Hematopoietic multipotent progenitor cell treated with erythropoietin and hydrocortisone succinate and interleukin-3 and kit ligand, for 8 days (in vitro differentiated cells): Measurements from ENCODE around the gene HUNK.
"Not testable (repeated sequence)": the region's sequence is repeated elsewhere in the genome, so short reads cannot be mapped to it uniquely, and the experiment has no call there.

Source experiments
- DNase-seq: peaks from one replicate; pipeline ENCODE4 v3.0.0-alpha.2; 2015

HUNK gene

DNA sequence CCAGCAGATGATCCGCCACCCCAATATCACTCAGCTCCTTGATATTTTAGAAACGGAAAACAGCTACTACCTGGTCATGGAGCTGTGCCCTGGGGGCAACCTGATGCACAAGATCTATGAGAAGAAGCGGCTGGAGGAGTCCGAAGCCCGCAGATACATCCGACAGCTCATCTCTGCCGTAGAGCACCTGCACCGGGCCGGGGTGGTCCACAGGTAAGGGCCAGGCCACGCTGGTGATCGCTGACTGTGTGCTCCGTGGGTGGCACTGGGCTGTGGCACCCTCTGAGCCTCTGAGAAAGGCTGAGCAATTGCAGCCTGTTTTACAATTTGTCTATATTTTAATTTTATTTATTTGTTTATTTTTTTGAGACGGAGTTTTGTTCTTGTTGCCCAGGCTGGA lies 51.7 kb downstream of the HUNK start:
- no peak for DNase-seq

DNA sequence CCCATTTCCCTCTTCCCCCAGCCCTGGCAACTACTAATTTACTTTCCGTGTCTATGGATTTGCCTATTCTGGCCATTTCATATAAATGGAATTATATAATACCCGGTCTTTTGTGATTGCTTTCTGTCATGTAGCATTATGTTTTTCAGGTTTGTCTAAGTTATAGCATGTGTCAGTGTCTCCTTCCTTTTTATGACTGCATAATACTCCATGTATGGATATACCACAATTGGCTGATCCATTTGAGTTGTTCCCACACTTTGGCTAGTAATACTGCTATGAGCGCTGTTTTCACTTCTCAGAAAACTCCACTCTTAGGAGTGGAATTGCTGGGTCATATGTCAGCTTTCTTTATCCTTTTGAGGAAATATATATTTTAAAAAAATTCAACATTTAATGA lies 53.7 kb downstream of the HUNK start:
- DNase-seq = no peak

DNA sequence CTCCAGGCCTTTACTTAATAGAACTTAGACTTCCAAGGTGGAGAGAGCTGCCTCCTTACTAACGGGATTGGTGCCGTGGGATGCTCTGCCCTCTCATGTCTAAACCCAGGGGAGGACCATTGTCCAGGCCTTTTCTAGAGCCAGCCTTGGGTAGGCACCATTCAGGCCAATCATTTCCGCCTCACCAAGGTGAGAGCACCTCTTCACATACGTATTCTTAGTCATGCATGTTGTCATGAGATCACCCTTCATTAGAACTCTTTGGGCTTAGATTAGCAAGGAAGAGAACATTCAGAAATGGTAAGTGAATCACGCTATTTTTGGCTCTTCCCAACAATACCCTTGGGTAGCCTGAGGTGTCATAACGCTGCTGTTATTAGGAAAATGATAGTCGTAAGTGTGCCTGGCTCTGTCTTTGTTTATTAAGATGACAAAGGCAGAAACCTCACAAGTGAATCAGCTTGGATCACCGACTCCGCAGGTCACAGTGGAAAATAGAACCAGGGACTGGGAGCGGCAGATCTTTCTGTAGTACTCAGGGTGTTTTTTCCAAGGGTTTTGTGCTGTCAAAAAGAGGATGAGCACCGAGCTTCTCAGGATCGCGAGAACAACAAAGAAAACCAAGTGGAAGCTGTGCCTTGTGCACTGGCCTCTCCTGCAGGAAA lies 55.0 kb downstream of the HUNK start:
- DNase-seq = no peak

DNA sequence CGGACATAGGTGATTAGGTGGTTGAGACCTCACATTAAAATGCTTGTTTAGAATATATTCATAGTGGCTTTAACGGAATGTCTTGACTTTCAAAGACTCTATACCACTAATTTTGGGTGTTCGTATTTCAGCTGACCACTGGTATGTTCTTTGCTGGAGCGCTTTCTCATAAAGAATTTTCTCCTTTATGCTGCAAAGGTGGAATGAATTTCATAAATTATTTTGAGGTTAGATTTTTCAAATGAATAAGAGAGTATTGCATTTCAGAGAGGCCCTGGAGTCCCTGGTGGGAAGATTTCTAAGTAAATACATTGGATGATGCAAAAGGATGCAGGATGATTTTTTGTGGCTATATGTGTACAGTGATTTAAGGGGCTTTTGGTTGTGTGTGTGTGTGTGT lies 55.8 kb downstream of the HUNK start:
- no peak for DNase-seq

DNA sequence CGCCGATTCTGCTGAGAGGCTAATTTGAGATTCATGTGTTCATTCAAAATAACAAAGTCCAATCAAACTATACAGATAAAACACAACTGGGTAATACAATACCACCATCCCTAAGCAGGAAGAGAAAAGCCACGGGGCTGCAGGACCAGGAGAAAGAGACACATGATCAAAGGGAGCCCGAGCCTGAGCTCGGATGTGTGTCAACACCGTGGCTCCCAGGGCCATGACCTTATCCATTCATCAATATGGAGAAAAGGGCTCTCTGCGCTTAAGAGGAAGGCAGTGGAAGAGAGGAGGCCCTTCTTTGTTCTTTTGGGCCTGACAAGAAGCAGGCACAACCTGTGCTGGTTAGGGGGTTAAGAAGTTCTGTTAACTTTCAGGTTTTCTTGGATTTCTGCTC lies 56.7 kb downstream of the HUNK start:
- DNase-seq = no peak

DNA sequence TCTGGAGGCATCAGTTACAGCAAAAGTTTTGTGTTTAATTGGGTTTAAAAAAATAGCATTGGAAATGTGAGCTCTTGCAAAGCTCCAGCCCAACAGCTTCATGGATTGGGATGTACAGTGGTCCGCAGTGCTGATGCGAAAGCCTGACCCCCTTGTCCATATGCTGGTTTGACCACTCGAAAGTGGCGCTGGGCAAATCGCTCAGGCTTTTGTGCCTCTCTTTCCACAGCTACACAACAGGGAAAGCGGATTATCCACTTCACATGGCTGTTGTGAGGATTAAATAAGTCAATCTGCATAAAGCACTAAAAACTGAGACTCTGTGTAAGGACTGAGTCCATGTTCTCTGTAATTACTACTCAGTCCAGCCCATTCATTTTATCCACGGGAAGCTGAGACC lies 57.2 kb downstream of the HUNK start:
- DNase-seq = no peak

DNA sequence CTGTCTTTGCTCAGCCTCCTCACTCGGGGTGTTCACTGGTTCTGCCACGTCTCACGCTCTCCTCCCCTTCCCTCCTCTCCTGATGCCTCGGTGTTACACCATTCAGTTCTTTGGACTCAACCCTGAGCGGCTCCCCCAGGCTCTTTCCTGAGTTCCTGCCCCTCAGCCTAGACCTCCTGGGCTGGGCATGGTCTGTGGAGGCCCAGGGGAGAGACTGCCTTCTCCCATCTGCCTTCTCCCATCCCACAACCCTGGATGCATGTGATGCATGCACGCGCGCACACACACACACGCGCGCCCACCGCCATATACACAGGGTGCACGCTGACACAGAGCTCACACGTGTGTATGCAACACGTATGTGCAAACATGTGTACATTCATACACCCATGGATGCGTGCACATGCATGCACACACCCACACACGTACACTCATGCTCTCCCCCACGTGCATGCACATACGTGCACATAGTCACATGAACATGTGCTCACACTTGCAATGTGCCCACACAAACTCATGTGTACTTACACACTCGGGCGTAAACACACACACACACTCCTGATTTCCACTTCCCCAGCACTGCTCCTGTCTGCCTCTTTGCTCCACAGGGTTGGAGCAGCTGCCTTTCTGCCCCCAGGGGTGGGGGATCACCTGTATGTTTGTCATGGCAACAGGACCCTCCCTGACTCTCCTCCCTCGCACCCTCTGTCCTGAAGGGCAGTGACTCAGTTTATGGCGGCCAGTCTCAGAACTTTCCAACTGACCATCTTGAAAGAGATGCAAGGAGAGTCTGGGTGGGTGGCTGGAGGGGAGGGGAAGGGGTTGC lies 59.0 kb downstream of the HUNK start:
- no peak for DNase-seq

DNA sequence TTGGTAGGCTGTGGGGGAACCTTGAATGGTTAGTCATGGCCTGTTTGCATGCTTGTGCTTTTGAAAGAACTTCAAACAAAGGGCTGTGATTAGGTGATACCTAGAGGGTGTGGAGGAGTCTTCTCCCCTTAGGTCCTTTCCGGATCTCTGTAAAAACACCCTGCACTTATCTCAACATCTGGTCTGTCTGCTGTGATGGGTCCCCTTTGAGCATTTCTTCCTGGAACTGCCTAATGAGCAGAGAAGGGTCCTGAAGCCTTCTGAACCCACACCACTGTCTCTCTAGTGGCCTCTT lies 59.6 kb downstream of the HUNK start:
- no peak for DNase-seq

DNA sequence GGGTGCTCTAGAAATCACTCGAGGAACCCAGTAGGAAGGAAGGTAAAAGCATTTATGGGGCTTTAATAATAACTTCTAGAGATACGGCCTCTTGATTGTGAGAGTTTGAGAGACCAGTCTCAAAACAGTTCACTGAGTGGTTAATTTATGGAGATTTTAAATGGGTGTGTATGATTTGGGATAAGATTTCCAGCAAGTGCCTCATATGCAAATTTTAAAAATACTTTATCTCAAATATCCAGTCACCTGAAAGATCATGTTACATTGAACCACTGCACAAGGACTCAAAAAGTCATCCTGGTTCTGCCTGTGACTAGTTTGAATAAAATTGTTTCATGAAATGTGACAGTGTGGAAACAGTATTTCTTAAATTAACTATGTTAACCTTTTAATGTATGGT lies 64.5 kb downstream of the HUNK start:
- no peak for DNase-seq

DNA sequence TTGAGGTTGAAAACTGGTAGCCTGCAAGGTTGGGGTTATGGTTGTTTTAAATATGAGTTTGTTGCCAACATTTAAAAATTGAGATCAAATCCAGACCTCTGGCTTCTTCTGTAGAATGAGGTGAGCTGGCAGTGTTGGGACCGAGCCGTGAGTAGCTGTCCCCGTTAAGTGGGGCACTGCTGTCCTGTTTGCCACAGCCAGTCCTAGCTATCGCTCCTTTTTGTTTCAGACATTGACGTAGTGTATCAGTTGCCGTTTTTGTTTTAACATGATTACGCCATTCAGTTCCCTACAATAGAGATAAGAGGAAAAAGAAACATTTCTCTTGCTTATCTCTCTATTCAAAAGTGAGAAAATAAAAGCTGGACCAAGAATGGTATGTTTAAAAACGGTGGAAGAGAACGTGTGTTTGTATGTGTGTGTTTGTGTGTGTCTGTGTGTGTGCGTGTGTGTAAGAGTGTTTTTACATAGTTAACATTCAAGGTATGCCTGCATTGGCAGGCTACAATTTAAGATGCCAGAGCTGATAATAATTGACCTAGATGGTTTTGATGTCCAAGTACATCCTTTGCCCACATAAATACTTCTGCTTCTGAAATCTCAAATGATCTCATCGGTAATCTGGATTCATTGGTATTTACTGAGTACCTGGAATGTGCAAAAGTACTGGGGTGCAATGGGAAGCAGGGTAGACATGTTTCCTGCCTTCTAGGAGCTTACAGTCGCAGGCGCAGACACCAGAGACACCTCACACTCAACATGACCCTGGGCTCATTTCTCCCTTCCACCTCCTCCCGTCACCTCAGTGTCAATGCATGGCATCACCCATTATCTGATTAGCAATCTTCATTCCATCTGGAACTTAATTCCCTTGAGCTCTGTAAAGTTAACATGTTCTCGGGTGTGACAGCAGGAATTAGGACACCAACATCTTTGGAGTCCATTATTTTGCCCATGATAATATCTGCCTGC lies 65.8 kb downstream of the HUNK start:
- DNase-seq = no peak

DNA sequence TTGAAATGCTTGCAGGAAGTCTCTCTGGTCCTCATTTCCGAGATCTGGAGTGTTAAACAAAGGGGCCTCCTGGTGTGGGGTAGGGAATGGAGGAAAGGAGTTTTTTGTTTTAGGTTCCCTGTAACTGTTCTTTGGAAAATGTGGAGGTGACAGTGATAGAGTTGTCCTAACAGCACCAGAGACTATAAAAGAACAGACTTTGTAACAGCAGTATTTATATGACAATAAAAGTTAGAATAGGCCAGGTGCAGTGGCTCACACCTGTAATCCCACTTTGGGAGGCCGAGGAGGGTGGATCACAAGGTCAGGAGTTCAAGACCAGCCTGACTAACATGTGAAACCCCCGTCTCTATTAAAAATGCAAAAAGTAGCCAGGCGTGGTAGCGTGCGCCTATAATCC lies 68.9 kb downstream of the HUNK start:
- no peak for DNase-seq

DNA sequence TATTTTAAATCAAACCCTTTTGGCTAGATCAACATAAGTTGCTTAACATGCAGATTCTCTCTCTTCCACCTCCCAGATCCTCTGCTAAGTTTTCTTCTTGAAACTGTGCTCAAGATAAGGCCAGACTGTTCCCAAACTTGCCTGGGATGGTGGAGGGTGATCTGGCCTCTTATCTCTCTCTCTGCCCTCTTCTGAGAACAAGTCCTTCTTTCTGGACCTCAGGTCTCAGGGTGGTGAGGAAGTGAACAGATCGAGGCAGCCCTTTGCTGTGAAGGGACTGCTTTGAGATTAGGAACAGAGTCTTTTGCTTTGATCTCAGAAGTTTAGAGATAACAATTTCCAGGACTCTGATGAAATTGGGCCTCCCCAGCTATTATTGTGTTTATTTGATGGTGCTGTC lies 70.7 kb downstream of the HUNK start:
- DNase-seq = no peak

DNA sequence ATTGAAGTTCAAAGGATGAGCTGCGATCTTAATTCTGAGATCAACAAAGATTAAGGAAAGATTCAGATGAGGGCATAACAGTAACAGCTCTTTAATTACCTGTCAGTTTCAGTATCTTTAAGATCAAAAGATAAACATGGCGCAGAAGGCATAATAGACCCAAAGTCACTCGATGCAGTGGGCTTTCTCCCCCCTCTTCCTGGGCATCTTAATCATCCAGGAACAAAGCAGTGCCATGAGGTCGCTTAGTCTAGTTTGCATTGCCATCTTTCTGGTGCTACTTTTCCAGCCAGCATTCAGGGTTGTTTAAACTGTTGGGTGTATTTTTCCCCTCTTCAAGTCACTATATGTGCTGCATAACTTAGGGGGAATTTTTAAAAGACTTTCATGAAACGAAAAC lies 72.3 kb downstream of the HUNK start:
- no peak for DNase-seq

DNA sequence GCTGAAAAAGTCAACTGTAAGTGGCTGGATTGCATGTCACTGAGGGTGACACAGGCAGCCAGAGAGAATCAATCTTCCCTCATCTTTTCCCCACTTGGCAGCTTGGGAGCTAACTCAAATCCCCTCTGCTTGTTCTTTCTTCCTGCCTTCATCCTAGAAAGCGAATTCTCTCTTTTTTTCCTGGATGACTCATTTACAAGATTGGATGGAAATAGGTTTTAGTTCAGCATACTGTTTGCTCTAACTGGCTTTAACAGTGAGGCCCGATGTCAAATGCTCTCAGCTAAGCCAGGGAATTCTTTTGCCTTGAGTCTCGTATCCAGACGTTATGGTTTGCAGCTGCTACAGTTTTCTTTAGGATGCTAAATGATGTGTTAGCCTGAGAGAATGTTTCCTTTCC lies 72.7 kb downstream of the HUNK start:
- DNase-seq = no peak

DNA sequence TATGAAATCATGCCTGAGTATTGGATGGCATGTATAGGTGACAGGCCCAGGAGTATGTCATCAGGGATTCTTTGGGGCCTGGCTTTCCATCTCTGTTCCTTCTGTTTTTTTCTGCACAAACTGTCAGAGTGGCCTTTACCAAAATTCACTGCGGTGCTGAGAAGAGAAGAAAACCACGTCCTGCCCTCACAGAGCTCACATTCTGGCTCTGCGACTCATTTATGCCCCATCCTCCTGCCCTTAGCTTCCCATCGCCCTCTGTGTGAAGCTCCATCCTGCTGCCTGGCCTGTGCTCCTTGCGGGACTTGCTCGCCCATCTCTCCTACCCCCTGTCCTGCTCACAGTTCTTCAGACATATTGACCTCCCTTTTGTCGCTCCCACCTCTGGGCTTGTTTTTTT lies 73.4 kb downstream of the HUNK start:
- no peak for DNase-seq

DNA sequence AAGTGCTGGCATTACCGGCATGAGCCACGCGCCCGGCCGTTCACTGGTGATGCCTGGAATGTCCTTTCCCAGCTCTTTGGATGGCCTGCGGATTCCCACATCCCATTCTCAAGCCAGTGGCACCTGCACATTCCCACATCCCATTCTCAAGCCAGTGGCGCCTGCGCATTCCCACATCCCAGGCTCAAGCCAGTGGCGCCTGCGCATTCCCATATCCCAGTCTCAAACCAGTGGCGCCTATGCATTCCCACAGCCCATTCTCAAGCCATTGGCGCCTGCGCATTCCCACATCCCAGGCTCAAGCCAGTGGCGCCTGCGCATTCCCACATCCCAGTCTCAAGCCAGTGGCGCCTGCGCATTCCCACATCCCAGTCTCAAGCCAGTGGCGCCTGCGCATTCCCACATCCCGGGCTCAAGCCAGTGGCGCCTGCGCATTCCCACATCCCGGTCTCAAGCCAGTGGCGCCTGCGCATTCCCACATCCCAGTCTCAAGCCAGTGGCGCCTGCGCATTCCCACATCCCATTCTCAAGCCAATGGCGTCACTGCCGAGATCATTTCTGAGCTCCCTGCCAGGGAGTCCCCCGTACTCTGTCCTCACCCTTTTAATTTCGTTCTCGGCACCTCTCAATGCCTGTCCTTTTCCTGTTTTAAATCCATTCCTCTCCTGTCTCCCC lies 74.2 kb downstream of the HUNK start:
- not testable (repeated sequence) for DNase-seq

DNA sequence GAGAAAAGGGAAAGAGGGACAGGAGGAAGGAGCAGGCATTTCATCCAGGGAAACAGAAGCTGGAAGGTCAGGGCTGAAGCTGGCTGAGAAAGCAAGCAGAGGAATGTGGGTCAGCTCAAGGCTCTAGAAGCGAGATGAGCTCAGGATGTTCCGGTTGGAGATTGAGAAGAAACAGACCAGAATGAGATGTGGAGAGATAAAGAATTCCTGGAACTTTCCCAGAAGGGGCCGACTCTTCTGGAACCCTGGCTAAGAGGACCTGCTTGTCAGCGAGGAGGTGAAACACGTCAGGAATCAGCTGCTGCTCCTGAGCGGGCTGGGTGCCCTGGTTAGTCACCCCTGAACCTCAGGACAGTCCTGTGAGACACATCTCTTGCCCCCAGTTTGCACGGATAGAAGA lies 75.9 kb downstream of the HUNK start:
- DNase-seq = no peak

DNA sequence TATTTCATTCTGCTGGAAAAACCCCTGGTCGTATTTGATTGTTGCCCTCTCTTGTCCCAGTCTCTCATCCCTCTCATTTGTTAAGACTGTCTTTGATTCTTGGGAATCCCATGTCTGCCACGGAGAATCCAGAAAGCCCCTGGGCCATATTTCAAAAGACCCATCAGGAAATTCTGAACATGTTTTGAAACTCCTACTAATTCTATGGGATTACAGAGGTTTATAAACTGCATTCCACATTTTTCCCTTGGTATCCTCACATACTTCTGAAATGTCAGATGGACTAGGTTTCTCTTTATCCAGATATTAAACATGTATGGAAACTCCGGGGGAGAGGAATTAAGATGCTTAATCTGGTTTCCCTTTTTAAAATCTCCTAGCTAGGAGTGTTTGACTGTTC lies 80.0 kb downstream of the HUNK start:
- DNase-seq = no peak

DNA sequence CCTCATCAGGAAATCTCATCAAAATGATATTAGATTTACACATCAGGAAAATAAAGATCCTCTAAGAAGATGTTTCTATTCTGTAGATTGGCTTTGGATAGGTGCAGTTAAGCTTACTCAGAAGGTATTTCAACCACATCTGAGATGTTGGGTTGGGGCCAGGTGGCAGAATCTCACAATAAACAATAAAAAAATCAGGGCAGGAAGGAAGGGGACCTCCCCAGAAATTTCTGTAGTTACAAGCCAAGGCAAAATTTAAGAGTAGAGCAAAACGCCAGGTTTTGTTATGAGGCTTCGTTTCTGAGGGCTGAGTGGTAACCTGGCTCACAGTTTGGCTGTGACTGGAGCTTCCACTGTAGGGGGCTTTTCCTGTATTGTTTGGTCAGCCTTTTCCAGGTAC lies 84.8 kb downstream of the HUNK start:
- DNase-seq = no peak

DNA sequence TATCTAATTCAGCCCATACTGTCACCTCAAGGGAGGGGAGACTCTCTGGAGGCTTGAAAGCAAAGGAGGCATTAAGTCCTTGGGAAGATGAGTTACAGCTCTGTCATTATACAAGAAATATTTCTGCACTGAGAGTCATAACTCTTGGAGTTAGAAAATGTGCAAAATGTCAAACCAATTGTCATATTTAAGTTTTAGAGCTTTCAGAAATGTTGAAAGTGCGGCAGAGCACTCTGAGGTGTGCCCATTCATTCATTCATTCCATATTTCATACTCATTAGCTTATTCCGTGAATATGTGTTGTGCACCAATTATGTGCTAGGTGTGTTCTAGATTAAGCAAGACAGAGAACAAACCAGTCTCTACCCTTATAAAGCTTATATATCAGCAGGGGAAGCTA lies 87.1 kb downstream of the HUNK start:
- no peak for DNase-seq

DNA sequence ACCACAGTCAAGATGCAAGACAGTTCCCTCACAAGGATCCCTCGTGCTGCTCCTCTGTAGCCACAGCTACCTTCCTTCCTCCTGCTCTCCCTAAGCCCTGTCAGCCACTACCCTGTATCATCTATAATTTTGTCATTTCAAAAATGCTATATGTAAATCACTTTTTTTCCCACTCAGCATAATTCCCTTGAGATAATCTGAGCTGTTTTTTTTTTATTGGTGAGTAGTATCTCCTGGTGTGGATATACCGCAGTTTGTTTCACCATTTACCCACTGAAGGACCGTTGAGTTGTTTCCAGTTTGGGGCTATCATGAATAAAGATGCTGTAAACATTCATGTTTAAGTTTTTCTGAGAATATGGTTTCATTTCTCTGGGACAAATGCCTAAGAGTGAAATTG lies 88.2 kb downstream of the HUNK start:
- DNase-seq = no peak

DNA sequence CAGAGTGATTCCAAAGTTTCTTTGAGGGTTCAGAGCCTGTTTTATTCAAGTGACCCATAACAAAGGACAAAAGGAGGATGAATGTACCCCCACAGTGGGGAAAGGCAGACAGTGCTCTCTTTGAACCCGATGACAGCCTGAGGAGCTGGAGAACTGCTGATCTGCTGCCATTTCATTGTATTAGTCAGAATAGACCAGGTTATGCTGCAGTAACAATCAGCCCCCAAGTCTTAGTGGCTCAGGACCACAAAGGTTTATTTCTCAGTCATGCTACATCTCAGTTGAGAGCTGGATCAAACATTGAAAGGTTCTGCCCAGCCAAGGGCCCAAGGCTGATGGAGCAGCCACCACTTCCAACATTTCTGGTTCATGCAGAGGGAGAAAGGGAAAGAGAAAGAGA lies 88.9 kb downstream of the HUNK start:
- DNase-seq = no peak

DNA sequence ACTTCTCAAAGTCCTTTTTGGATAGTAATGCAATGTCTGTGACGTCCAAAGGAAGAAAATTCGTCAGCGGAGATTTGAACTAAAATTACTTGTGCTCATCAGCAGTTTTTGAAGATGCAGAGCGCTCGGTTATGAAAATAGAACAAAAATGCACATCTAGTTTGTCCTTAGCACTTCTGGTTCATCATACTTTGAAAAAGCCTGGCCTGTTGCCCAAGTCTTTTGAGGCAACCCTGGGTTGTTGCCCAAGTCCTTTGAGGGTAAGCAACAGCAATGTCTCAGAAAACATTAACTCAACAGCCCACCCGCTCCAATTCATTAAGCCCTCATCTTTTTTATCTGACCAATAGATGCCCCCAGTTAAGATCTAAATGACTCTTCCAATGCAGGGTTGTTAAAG lies 91.9 kb downstream of the HUNK start:
- no peak for DNase-seq
